ENCODE measurements around the gene EPB41L2.

The EPB41L2 gene

DNA sequence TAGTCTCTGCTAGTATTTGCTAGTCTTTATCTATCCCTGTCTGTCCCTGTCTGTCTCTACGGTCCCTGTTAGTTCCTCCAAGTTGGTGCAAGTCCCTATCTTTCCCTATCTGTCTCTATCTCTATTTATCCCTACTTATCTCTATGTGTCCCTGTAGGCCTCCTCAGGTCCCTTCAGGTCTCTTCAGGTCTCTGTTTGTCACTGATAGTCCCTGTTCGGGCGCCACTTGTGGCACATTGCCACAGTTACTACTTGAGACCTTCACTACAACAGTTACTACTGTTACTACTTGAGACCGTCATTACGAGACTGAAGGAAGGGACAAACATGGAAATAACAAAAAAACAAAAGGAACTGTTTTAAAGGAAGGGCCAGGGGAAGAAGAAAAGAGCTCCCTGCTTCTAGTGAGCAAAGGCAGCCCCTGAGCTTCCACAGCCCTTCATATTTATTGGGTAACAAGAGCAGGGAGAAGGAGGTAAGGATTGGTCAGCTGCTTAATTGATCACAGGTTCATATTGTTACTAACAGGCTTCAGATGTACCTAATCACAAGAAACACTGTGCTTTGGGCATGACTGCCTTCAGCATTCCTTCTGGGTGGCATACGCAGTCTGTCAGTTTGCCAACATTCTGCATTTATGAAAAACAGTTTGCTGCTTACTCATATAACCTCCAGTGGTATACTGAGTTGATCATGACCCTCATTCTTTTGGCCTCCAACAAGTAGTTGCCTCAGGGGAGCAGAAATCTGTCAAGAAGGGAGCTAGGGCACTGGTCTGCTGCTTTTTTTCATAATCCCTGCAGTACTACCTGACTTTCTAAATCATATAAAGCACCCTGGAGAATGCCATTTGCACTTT is 8.4 kb downstream of the EPB41L2 start:
- no peak overlapping the region for H3K4me3 ChIP-seq (ENCODE audit: low read depth, low read length)
- TF ChIP-seq, protein P1, sequence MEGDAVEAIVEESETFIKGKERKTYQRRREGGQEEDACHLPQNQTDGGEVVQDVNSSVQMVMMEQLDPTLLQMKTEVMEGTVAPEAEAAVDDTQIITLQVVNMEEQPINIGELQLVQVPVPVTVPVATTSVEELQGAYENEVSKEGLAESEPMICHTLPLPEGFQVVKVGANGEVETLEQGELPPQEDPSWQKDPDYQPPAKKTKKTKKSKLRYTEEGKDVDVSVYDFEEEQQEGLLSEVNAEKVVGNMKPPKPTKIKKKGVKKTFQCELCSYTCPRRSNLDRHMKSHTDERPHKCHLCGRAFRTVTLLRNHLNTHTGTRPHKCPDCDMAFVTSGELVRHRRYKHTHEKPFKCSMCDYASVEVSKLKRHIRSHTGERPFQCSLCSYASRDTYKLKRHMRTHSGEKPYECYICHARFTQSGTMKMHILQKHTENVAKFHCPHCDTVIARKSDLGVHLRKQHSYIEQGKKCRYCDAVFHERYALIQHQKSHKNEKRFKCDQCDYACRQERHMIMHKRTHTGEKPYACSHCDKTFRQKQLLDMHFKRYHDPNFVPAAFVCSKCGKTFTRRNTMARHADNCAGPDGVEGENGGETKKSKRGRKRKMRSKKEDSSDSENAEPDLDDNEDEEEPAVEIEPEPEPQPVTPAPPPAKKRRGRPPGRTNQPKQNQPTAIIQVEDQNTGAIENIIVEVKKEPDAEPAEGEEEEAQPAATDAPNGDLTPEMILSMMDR (IDR thresholded peaks at IDR 0.05; ENCODE audit: borderline replicate concordance, insufficient read depth, low read depth, low read length) = no peak

DNA sequence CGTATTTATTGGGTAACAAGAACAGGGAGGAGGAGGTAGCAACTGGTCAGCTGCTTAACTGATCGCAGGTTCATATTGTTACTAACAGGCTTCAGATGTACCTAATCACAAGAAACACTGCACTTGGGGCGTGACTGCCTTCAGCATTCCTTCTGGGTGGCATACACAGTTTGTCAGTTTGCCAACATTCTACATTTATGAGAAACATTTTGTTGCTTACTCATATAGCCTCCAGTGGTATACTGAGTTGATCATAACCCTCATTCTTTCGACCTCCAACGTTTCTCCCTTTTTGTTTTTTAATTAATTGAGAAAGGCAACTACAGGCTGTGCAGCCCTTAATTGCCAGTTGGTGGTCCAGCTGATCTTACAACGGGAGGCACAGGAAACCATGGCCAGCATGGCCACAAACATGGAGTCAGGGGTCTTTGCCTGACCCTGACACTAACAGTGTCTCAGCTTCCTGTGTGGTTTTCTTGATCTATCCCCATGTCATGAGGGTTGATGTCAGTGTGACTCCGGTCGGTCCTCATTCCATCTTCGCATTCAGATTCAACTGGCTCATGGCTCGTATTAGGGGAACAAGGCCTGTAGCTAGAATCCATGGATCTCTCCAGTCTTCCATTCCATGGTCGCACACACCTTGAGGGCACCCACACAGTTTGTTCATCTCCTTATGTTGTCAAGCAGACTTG is 9.4 kb downstream of the EPB41L2 start:
- TF ChIP-seq, protein P1 (IDR thresholded peaks at IDR 0.05; ENCODE audit: borderline replicate concordance, insufficient read depth, low read depth, low read length) = no peak

DNA sequence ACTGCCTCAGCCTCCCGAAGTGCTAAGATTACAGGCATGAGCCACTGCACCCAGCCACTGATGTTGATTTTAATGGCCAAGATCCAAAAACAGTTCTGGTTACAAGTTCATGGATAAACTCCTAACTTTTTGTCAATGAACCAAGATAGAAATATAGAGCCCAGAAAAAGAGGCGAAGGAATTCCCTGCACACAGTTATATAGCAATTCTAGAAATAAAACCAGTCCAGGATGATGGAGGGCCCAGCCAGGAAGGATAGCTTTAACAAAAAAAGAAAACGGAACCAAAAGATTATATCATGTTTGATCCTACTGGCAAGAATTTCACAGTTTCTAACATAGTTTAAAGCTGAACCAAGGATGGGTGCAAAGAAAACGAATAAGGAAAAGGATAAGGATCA is 10.9 kb downstream of the EPB41L2 start:
- no peak overlapping the region for H3K4me3 ChIP-seq (ENCODE audit: low read depth, low read length)
- TF ChIP-seq, protein P1 (IDR thresholded peaks at IDR 0.05; ENCODE audit: borderline replicate concordance, insufficient read depth, low read depth, low read length) = no peak

More for the DNA sequence above, 9.4 kb downstream of the EPB41L2 start:
- no peak overlapping the region for H3K4me3 ChIP-seq (ENCODE audit: low read depth, low read length)

DNA sequence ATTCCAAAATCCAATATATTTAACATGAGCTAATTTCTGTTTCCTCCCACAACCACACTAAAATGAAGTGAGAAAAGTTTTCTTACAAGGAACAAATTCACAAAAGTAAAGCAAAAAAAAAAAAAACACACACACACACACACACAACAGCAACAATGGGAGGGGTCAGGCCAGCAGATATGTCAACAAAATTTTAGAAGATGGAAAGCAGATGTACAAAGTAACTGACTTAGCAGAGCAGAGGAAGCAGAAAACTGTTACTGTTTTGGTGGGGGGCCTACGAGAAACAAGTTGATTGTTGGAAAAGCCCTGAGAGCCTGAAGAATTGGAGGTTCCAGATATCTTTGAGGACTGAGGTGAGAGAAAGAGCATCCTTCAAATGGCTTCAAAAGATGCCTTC is 11.7 kb downstream of the EPB41L2 start:
- TF ChIP-seq, protein P1 (IDR thresholded peaks at IDR 0.05; ENCODE audit: borderline replicate concordance, insufficient read depth, low read depth, low read length) = no peak
- no peak overlapping the region for H3K4me3 ChIP-seq (ENCODE audit: low read depth, low read length)

DNA sequence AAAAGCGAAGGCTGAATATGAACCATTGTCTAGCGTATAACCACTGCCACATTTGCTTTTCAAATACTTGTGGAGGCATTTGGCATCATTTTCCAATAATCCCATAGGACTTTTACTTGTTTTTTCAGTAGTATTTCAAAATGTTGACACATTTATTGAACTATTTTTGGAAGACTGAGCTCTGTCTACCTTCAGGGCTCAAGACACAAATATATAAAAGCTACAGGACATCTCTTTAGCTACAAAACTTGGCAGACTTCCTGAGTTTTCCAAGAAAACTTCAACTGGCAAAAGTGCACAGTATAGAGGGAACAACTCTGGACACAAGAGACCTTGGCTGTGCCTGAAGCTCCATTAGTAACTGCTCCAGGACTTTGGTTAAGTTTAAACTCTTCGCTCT is 13.4 kb downstream of the EPB41L2 start:
- H3K4me3 ChIP-seq (ENCODE audit: low read depth, low read length) = no peak overlapping the region
- TF ChIP-seq, protein P1 (IDR thresholded peaks at IDR 0.05; ENCODE audit: borderline replicate concordance, insufficient read depth, low read depth, low read length) = no peak

DNA sequence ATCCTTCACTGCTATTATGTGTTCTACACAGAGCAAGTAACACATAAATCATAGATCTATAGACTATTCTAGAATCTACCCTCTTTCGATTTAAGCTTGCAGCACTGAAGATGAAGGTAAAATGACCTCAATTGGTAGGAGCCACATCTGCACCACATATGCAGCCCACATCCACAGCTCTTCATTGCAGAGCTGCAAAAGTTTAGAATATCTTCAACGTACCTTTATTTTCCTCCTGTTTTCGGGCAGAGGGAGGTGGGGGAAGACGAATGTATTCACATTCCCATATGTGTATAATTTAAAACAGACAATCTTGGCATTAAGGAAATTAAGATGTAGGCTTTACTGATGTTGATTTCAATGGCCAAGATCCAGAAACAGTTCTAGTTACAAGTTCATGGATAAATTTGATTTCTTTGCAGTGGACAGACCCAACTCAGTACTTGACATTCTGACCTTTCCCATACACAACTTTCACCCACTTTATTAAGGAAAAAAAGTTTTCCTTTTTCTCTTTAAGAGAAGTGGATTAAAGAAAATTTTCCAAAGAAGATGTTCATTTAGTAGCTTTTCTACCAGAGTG is 14.0 kb downstream of the EPB41L2 start:
- no peak overlapping the region for H3K4me3 ChIP-seq (ENCODE audit: low read depth, low read length)
- TF ChIP-seq, protein P1 (IDR thresholded peaks at IDR 0.05; ENCODE audit: borderline replicate concordance, insufficient read depth, low read depth, low read length) = no peak

Measured in GM12875 (cell line).